Activated T-helper 9 cell treated with anti-CD3 and anti-CD28 coated beads, Interleukin-2, amount 50 U/mL, for 16 hours (primary cell): ENCODE measurements around the gene NKD1.

Source experiments
- DNase-seq: peaks from one replicate; pipeline ENCODE4 v3.0.0-alpha.2; 2020; ENCODE audit warnings: low read depth

Gene NKD1

GRCh38 chr16:50675686-50676610 lies 127.8 kb downstream of the NKD1 start:
- no peak for DNase-seq

- DNase-seq = no peak
Measured at GRCh38 chr16:50676684-50677225, 128.6 kb downstream of the NKD1 start.

GRCh38 chr16:50677351-50677750 lies 129.2 kb downstream of the NKD1 start:
- DNase-seq = no peak

GRCh38 chr16:50678531-50678930 lies 130.3 kb downstream of the NKD1 start:
- DNase-seq = no peak

GRCh38 chr16:50679266-50679665 lies 131.1 kb downstream of the NKD1 start:
- DNase-seq = no peak

- no peak for DNase-seq
Measured at GRCh38 chr16:50679676-50680555, 131.7 kb downstream of the NKD1 start.

GRCh38 chr16:50680556-50680893 lies 132.3 kb downstream of the NKD1 start:
- no peak for DNase-seq

GRCh38 chr16:50681021-50681885 lies 133.1 kb downstream of the NKD1 start, which contains the start of gene SNX20:
TSS of gene SNX20 (minus strand) at chr16:50681312. CDS start at chr16:50677526, 3,786 bp downstream.
- peak; percentile 43 for DNase-seq

- DNase-seq = peak; percentile 41
Measured at GRCh38 chr16:50683689-50684374, 135.6 kb downstream of the NKD1 start.

GRCh38 chr16:50684823-50685461 lies 136.7 kb downstream of the NKD1 start:
- DNase-seq = no peak

- DNase-seq = no peak
Measured at GRCh38 chr16:50685462-50686063, 137.4 kb downstream of the NKD1 start.

GRCh38 chr16:50688083-50688482 lies 139.9 kb downstream of the NKD1 start:
- no peak for DNase-seq

- no peak for DNase-seq
Measured at GRCh38 chr16:50688867-50689266, 140.7 kb downstream of the NKD1 start.

GRCh38 chr16:50690177-50690576 lies 142.0 kb downstream of the NKD1 start:
- no peak for DNase-seq

- DNase-seq = no peak
Measured at GRCh38 chr16:50692644-50692998, 144.4 kb downstream of the NKD1 start.

GRCh38 chr16:50692999-50693781 lies 145.0 kb downstream of the NKD1 start, which contains the start of gene NOD2:
TSS of gene NOD2 (plus strand) at chr16:50693606. CDS start at chr16:50699496, 5,890 bp downstream.
- DNase-seq = no peak

- DNase-seq = no peak
Measured at GRCh38 chr16:50694206-50694605, 146.0 kb downstream of the NKD1 start.

- DNase-seq = no peak
Measured at GRCh38 chr16:50695017-50696000, 147.1 kb downstream of the NKD1 start.
